ENCODE results near the gene SCGB1D2. TPM values are rescaled to one million over a fixed set of nuclear protein-coding genes. Genes with fewer than 3 reads are reported as not detected.

Gene SCGB1D2
- total and polyA plus RNA-seq, 9 of the 15 experiments (the other 6 are each of a cell fraction or from before 2014, with no cell fraction given), result not detected

GRCh38 chr11:62195945-62196344 lies 46.1 kb upstream of the SCGB1D2 start (continued):
- TF ChIP-seq, protein P1, sequence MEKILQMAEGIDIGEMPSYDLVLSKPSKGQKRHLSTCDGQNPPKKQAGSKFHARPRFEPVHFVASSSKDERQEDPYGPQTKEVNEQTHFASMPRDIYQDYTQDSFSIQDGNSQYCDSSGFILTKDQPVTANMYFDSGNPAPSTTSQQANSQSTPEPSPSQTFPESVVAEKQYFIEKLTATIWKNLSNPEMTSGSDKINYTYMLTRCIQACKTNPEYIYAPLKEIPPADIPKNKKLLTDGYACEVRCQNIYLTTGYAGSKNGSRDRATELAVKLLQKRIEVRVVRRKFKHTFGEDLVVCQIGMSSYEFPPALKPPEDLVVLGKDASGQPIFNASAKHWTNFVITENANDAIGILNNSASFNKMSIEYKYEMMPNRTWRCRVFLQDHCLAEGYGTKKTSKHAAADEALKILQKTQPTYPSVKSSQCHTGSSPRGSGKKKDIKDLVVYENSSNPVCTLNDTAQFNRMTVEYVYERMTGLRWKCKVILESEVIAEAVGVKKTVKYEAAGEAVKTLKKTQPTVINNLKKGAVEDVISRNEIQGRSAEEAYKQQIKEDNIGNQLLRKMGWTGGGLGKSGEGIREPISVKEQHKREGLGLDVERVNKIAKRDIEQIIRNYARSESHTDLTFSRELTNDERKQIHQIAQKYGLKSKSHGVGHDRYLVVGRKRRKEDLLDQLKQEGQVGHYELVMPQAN (IDR thresholded peaks at IDR 0.05; ENCODE audit: borderline replicate concordance), result no peak
- peak in 1 of 2 experiments; percentile 48; a peak in 1 of 4 replicates for TF ChIP-seq RCOR1 (IDR thresholded peaks at IDR 0.05; ENCODE audit: borderline replicate concordance in 1 of 2, low read depth in 2 of 2, low read length in 2 of 2)
- TF ChIP-seq, protein P2, sequence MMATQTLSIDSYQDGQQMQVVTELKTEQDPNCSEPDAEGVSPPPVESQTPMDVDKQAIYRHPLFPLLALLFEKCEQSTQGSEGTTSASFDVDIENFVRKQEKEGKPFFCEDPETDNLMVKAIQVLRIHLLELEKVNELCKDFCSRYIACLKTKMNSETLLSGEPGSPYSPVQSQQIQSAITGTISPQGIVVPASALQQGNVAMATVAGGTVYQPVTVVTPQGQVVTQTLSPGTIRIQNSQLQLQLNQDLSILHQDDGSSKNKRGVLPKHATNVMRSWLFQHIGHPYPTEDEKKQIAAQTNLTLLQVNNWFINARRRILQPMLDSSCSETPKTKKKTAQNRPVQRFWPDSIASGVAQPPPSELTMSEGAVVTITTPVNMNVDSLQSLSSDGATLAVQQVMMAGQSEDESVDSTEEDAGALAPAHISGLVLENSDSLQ (IDR thresholded peaks at IDR 0.05), result peak; percentile 46
- TF ChIP-seq, protein P3, sequence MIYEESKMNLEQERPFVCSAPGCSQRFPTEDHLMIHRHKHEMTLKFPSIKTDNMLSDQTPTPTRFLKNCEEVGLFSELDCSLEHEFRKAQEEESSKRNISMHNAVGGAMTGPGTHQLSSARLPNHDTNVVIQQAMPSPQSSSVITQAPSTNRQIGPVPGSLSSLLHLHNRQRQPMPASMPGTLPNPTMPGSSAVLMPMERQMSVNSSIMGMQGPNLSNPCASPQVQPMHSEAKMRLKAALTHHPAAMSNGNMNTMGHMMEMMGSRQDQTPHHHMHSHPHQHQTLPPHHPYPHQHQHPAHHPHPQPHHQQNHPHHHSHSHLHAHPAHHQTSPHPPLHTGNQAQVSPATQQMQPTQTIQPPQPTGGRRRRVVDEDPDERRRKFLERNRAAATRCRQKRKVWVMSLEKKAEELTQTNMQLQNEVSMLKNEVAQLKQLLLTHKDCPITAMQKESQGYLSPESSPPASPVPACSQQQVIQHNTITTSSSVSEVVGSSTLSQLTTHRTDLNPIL (CRISPR knock-in tag; IDR thresholded peaks at IDR 0.05), result no peak
- TF ChIP-seq, protein P4, sequence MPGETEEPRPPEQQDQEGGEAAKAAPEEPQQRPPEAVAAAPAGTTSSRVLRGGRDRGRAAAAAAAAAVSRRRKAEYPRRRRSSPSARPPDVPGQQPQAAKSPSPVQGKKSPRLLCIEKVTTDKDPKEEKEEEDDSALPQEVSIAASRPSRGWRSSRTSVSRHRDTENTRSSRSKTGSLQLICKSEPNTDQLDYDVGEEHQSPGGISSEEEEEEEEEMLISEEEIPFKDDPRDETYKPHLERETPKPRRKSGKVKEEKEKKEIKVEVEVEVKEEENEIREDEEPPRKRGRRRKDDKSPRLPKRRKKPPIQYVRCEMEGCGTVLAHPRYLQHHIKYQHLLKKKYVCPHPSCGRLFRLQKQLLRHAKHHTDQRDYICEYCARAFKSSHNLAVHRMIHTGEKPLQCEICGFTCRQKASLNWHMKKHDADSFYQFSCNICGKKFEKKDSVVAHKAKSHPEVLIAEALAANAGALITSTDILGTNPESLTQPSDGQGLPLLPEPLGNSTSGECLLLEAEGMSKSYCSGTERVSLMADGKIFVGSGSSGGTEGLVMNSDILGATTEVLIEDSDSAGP (CRISPR knock-in tag; IDR thresholded peaks at IDR 0.05), result no peak
- no peak for TF ChIP-seq ZNF239 (CRISPR knock-in tag; IDR thresholded peaks at IDR 0.05)
- peak; percentile 89 for TF ChIP-seq CREM (IDR thresholded peaks at IDR 0.05; ENCODE audit: low read depth)
- no peak for TF ChIP-seq HDAC3 (IDR thresholded peaks at IDR 0.05; ENCODE audit: borderline replicate concordance, partially characterized antibody)
- TF ChIP-seq MYC (IDR thresholded peaks at IDR 0.05; ENCODE audit: low read depth, low read length), result no peak
- no peak for TF ChIP-seq MYC (CRISPR knock-in tag; IDR thresholded peaks at IDR 0.05; ENCODE audit: borderline replicate concordance, low read depth)
- no peak for TF ChIP-seq HSF4 (CRISPR knock-in tag; IDR thresholded peaks at IDR 0.05; ENCODE audit: borderline replicate concordance)
- TF ChIP-seq RAD21 (CRISPR knock-in tag; conservative IDR thresholded peaks at IDR 0.05 in 1 of 2, IDR thresholded peaks at IDR 0.05 in 1 of 2), result peak in 1 of 2 experiments; percentile 56; a peak in 3 of 4 replicates
- TF ChIP-seq, protein P5, sequence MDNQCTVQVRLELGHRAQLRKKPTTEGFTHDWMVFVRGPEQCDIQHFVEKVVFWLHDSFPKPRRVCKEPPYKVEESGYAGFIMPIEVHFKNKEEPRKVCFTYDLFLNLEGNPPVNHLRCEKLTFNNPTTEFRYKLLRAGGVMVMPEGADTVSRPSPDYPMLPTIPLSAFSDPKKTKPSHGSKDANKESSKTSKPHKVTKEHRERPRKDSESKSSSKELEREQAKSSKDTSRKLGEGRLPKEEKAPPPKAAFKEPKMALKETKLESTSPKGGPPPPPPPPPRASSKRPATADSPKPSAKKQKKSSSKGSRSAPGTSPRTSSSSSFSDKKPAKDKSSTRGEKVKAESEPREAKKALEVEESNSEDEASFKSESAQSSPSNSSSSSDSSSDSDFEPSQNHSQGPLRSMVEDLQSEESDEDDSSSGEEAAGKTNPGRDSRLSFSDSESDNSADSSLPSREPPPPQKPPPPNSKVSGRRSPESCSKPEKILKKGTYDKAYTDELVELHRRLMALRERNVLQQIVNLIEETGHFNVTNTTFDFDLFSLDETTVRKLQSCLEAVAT (IDR thresholded peaks at IDR 0.05), result no peak
- TF ChIP-seq CHCHD3 (CRISPR knock-in tag; IDR thresholded peaks at IDR 0.05), result no peak
- TF ChIP-seq DLX4 (CRISPR knock-in tag; IDR thresholded peaks at IDR 0.05), result no peak
- TF ChIP-seq SMAD1 (IDR thresholded peaks at IDR 0.05; ENCODE audit: low read depth, low read length, partially characterized antibody), result no peak
- peak; percentile 9 for TF ChIP-seq MEIS2 (IDR thresholded peaks at IDR 0.05; ENCODE audit: partially characterized antibody)
- TF ChIP-seq TFAP4 (CRISPR knock-in tag; IDR thresholded peaks at IDR 0.05; ENCODE audit: borderline replicate concordance), result no peak
- TF ChIP-seq ATF1 (CRISPR knock-in tag; IDR thresholded peaks at IDR 0.05), result no peak
- peak; percentile 72 for TF ChIP-seq ATF1 (tag; IDR thresholded peaks at IDR 0.05)

Measured in K562 (cell line).